ENCODE results near the gene ARRB2.
"Not testable (repeated sequence)": the region's sequence is repeated elsewhere in the genome, so short reads cannot be mapped to it uniquely, and the experiment has no call there.

DNA sequence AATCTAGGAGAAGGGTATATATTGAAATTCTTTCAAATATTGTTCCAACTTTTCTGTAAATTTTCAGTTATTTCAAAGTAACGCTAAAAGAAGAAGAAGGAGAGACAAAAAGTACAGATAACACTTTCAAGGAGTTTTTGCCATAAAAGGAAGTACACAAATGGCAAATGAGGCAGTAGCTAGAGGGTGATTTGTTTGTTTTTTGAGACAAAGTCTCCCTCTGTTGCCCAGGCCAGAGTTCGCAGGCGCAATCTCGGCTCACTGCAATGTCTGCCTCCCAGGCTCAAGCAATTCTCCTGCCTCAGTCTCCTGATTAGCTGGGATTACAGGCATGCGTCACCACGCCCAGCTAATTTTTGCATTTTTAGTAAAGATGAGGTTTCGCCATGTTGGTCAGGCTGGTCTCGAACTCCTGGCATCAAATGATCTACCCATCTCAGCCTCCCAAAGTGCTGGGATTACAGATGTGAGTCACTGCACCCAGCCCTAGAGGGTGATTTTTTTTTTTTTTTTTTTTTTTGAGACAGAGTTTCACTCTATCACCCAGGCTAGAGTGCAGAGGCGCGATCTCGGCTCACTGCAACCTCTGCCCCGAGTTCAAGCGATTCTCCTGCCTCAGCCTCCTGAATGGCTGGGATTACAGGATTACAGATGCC is 10.9 kb upstream of the ARRB2 start:
- TF ChIP-seq, protein P1, sequence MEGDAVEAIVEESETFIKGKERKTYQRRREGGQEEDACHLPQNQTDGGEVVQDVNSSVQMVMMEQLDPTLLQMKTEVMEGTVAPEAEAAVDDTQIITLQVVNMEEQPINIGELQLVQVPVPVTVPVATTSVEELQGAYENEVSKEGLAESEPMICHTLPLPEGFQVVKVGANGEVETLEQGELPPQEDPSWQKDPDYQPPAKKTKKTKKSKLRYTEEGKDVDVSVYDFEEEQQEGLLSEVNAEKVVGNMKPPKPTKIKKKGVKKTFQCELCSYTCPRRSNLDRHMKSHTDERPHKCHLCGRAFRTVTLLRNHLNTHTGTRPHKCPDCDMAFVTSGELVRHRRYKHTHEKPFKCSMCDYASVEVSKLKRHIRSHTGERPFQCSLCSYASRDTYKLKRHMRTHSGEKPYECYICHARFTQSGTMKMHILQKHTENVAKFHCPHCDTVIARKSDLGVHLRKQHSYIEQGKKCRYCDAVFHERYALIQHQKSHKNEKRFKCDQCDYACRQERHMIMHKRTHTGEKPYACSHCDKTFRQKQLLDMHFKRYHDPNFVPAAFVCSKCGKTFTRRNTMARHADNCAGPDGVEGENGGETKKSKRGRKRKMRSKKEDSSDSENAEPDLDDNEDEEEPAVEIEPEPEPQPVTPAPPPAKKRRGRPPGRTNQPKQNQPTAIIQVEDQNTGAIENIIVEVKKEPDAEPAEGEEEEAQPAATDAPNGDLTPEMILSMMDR (IDR thresholded peaks at IDR 0.05; ENCODE audit: poor library complexity, severe bottlenecking) = not testable (repeated sequence)
- TF ChIP-seq, protein P2, sequence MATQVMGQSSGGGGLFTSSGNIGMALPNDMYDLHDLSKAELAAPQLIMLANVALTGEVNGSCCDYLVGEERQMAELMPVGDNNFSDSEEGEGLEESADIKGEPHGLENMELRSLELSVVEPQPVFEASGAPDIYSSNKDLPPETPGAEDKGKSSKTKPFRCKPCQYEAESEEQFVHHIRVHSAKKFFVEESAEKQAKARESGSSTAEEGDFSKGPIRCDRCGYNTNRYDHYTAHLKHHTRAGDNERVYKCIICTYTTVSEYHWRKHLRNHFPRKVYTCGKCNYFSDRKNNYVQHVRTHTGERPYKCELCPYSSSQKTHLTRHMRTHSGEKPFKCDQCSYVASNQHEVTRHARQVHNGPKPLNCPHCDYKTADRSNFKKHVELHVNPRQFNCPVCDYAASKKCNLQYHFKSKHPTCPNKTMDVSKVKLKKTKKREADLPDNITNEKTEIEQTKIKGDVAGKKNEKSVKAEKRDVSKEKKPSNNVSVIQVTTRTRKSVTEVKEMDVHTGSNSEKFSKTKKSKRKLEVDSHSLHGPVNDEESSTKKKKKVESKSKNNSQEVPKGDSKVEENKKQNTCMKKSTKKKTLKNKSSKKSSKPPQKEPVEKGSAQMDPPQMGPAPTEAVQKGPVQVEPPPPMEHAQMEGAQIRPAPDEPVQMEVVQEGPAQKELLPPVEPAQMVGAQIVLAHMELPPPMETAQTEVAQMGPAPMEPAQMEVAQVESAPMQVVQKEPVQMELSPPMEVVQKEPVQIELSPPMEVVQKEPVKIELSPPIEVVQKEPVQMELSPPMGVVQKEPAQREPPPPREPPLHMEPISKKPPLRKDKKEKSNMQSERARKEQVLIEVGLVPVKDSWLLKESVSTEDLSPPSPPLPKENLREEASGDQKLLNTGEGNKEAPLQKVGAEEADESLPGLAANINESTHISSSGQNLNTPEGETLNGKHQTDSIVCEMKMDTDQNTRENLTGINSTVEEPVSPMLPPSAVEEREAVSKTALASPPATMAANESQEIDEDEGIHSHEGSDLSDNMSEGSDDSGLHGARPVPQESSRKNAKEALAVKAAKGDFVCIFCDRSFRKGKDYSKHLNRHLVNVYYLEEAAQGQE (IDR thresholded peaks at IDR 0.05; ENCODE audit: borderline replicate concordance) = not testable (repeated sequence)

Measured in neural cell (in vitro differentiated cells).